SKM-1 treated with dmso at 0.1 percent for 144 hours (cell line): ENCODE results near the gene JMJD4.
A peak's percentile ranks its signal among the peaks of the same experiment; 100 is the strongest.

Experiments
- DNase-seq: peaks from one replicate; lab custom pipeline; 2025; ENCODE audit not compliant: unreplicated experiment; lab: John Stamatoyannopoulos, UW

JMJD4 gene

GRCh38 chr1:227734856-227735538, at the start of gene JMJD4, which contains the start of gene SNAP47:
Gene JMJD4 (minus strand): TSS chr1:227735302. CDS start chr1:227735273, 29 bp downstream.
Gene SNAP47 (plus strand): TSS chr1:227735435. CDS start chr1:227747737, 12,302 bp downstream.
- DNase-seq, result peak; percentile 95

GRCh38 chr1:227782226-227782625, 47.1 kb upstream of the JMJD4 start:
- DNase-seq, result no peak

- no peak for DNase-seq
These were observed 46.3 kb upstream of the JMJD4 start for GRCh38 chr1:227781314-227781930.

- no peak for DNase-seq
These were observed 45.3 kb upstream of the JMJD4 start for GRCh38 chr1:227780101-227781044.

GRCh38 chr1:227779685-227780084, 44.6 kb upstream of the JMJD4 start:
- no peak for DNase-seq

GRCh38 chr1:227779021-227779441, 43.9 kb upstream of the JMJD4 start:
- DNase-seq, result no peak

- DNase-seq, result no peak
These were observed 43.4 kb upstream of the JMJD4 start for GRCh38 chr1:227778401-227778947.

- no peak for DNase-seq
These were observed 42.5 kb upstream of the JMJD4 start for GRCh38 chr1:227777646-227778045.

- no peak for DNase-seq
These were observed 42.1 kb upstream of the JMJD4 start for GRCh38 chr1:227777156-227777555.

- DNase-seq, result no peak
These were observed 41.2 kb upstream of the JMJD4 start for GRCh38 chr1:227776331-227776771.

- no peak for DNase-seq
These were observed 40.7 kb upstream of the JMJD4 start for GRCh38 chr1:227775841-227776240.

GRCh38 chr1:227774821-227775661, 39.9 kb upstream of the JMJD4 start:
- no peak for DNase-seq

GRCh38 chr1:227774051-227774731, 39.1 kb upstream of the JMJD4 start:
- no peak for DNase-seq

GRCh38 chr1:227773558-227773957, 38.5 kb upstream of the JMJD4 start:
- DNase-seq, result no peak

GRCh38 chr1:227771771-227772170, 36.7 kb upstream of the JMJD4 start:
- no peak for DNase-seq

- no peak for DNase-seq
These were observed 36.2 kb upstream of the JMJD4 start for GRCh38 chr1:227771326-227771725.

GRCh38 chr1:227770812-227771211, 35.7 kb upstream of the JMJD4 start:
- no peak for DNase-seq

GRCh38 chr1:227769936-227770494, 34.9 kb upstream of the JMJD4 start:
- DNase-seq, result no peak
